ENCODE measurements around the gene AUNIP.

GRCh38 chr1:25787760-25788166 is 71.5 kb downstream of the AUNIP start:
- TF ChIP-seq POLR2A (IDR thresholded peaks at IDR 0.05) (no peak), CTCF (IDR thresholded peaks at IDR 0.05) (no peak)

Data from upper lobe of left lung (tissue), 4 donors.